PC-3 (cell line): ENCODE measurements around the gene AMN. TPM values are rescaled to one million over a fixed set of nuclear protein-coding genes. Genes with fewer than 3 reads are reported as not detected.

ENCODE experiments used
- ATAC-seq: fragments of 200-7000 bp; cut with Tn5 transposase; 2 replicates; pipeline ENCODE4 v1.9.1; 2020; ENCODE audit warnings: mild to moderate bottlenecking, moderate library complexity
- BruUV-seq: library from RNA; stranded (reverse); fragments of 400-500 nt; replicated peaks from 2 replicates; lab custom pipeline; 2021; lab: Mats Ljungman, UMichigan
- CTCF ChIA-PET: fragments of 300-600 bp; sonication (Branson Sonifier 250); formaldehyde crosslinking; loops from one replicate; lab custom pipeline; 2022; ENCODE audit warnings: antibody characterized with exemption; lab: Charles Lee
- POLR2A ChIA-PET: fragments of 300-600 bp; sonication (Branson Sonifier 250); formaldehyde crosslinking; loops from one replicate; lab custom pipeline; 2022; ENCODE audit warnings: antibody characterized with exemption; ENCODE audit not compliant: unreplicated experiment; lab: Charles Lee
- DNase-seq: peaks from one replicate; pipeline ENCODE4 v3.0.0-alpha.2; 2015
- H2AFZ ChIP-seq: fragments of 300-600 bp; sonication (generic); 2 replicates; pipeline ENCODE4 v1.6.0; 2016; ENCODE audit warnings: antibody characterized with exemption, low read length
- H3F3A ChIP-seq: fragments of 300-600 bp; sonication (generic); one replicate; pipeline ENCODE4 v1.6.0; 2017; ENCODE audit warnings: antibody characterized with exemption, low read length, control low read depth, mild to moderate bottlenecking; ENCODE audit not compliant: unreplicated experiment
- H3K27ac ChIP-seq: fragments of 300-600 bp; sonication (generic); 2 replicates; pipeline ENCODE4 v1.5.1; 2016; ENCODE audit warnings: mild to moderate bottlenecking, low read length
- H3K27me3 ChIP-seq: fragments of 300-600 bp; sonication (generic); 2 replicates; pipeline ENCODE4 v1.6.1; 2016; ENCODE audit warnings: low read length, mixed read lengths
- H3K36me3 ChIP-seq: fragments of 300-600 bp; sonication (generic); 2 replicates; pipeline ENCODE4 v1.6.1; 2016; ENCODE audit warnings: low read depth, mixed run types, low read length, mixed read lengths
- H3K4me1 ChIP-seq: fragments of 300-600 bp; sonication (generic); 2 replicates; pipeline ENCODE4 v1.5.1; 2016; ENCODE audit warnings: low read length; ENCODE audit not compliant: insufficient read depth
- H3K4me2 ChIP-seq: fragments of 300-600 bp; sonication (generic); 2 replicates; pipeline ENCODE4 v1.6.0; 2016; ENCODE audit warnings: low read length
- H3K4me3 ChIP-seq: fragments of 300-600 bp; sonication (generic); 2 replicates; pipeline ENCODE4 v1.5.1; 2016; ENCODE audit warnings: mild to moderate bottlenecking, low read length, mixed read lengths
- H3K79me2 ChIP-seq: fragments of 300-600 bp; sonication (generic); 2 replicates; pipeline ENCODE4 v1.6.1; 2017; ENCODE audit warnings: low read length, mixed read lengths
- H3K9ac ChIP-seq: fragments of 300-600 bp; sonication (generic); 2 replicates; pipeline ENCODE4 v1.6.0; 2016; ENCODE audit warnings: mild to moderate bottlenecking, low read length
- H3K9me2 ChIP-seq: fragments of 300-600 bp; sonication (generic); replicated peaks from 2 replicates; pipeline ENCODE4 v1.6.1; 2016; ENCODE audit warnings: mixed run types, low read length, mixed read lengths
- H3K9me3 ChIP-seq: fragments of 300-600 bp; sonication (generic); 2 replicates; pipeline ENCODE4 v1.6.1; 2016; ENCODE audit warnings: low read length, mixed read lengths
- H4K20me1 ChIP-seq: fragments of 300-600 bp; sonication (generic); 2 replicates; pipeline ENCODE4 v1.6.1; 2016; ENCODE audit warnings: low read length, mixed read lengths
- CTCF ChIP-seq: fragments of 300-600 bp; sonication (generic); conservative IDR thresholded peaks from 2 replicates; pipeline ENCODE4 v1.5.1; 2017; ENCODE audit warnings: antibody characterized with exemption, low read depth, mild to moderate bottlenecking, low read length
- EZH2 ChIP-seq: fragments of 300-600 bp; sonication (generic); IDR thresholded peaks from one replicate; pipeline ENCODE4 v1.6.1; 2017; ENCODE audit warnings: antibody characterized with exemption, mild to moderate bottlenecking, low read length; ENCODE audit not compliant: unreplicated experiment
- EZH2phosphoT487 ChIP-seq: fragments of 300-600 bp; sonication (generic); IDR thresholded peaks from 2 replicates; pipeline ENCODE4 v1.6.1; 2018; ENCODE audit warnings: mild to moderate bottlenecking, antibody characterized with exemption, low read length, borderline replicate concordance
- intact Hi-C: fragments of 100-400 bp; cut with micrococcal nuclease; formaldehyde crosslinking; loops from 2 replicates; pipeline ENCODE4 v1.9.0; 2023
- total RNA-seq: library from RNA; depleted of rRNA; stranded (reverse); fragments of >200 nt; gene quantifications from 2 replicates; pipeline ENCODE4 v1.2.3, GENCODE V29; 2014

The AMN gene
- total RNA-seq, 1 experiment from 2014 or later, result not detected

GRCh38 chr14:102913341-102914211, 8.9 kb upstream of the AMN start:
- TF ChIP-seq EZH2 (no peak), EZH2phosphoT487 (no peak), CTCF (no peak)
- no peak for DNase-seq
- Histone ChIP-seq H3K9ac (no peak overlapping the region), H3K4me3 (no peak overlapping the region), H3K9me3 (no peaks in the 10 kb centered on the region), H3K4me1 (no peaks in the 10 kb centered on the region), H3K27me3 (no peaks in the 10 kb centered on the region), H3K36me3 (no peaks in the 10 kb centered on the region), H3K79me2 (no peaks in the 10 kb centered on the region), H3F3A (no peaks in the 10 kb centered on the region), H3K4me2 (no peak overlapping the region), H3K27ac (no peak overlapping the region), H3K9me2 (no peaks in the 10 kb centered on the region), H4K20me1 (no peaks in the 10 kb centered on the region), H2AFZ (no peak overlapping the region)
- no peak for ATAC-seq
- POLR2A ChIA-PET, result no interaction called here
- no TSS peak for BruUV-seq
- CTCF ChIA-PET, result no interaction called here
- intact Hi-C loops, result loop anchor here (10.0 kb wide), 1 partner anchor 139 kb away; the partner anchor contains the start of gene TRAF3

GRCh38 chr14:102914474-102915291, 7.8 kb upstream of the AMN start:
- CTCF ChIA-PET, result no interaction called here
- BruUV-seq, result no TSS peak

More at GRCh38 chr14:102914474-102915291, 7.8 kb upstream of the AMN start:
- no peak overlapping the region for H3K9ac ChIP-seq
- no peaks in the 10 kb centered on the region for H3K27me3 ChIP-seq
- no peaks in the 10 kb centered on the region for H3K36me3 ChIP-seq
- H3K27ac ChIP-seq, result no peak overlapping the region
- intact Hi-C loops, result loop anchor here (10.0 kb wide), 1 partner anchor 140 kb away; the partner anchor contains the start of gene TRAF3
- DNase-seq (no peak), ATAC-seq (no peak)
- no peak overlapping the region for H3K4me2 ChIP-seq
- H4K20me1 ChIP-seq, result no peaks in the 10 kb centered on the region
- H3K4me1 ChIP-seq, result no peaks in the 10 kb centered on the region
- no peak overlapping the region for H3K4me3 ChIP-seq
- H3F3A ChIP-seq, result no peaks in the 10 kb centered on the region
- no peaks in the 10 kb centered on the region for H3K9me2 ChIP-seq
- no peaks in the 10 kb centered on the region for H3K79me2 ChIP-seq
- H2AFZ ChIP-seq, result no peak overlapping the region
- no peaks in the 10 kb centered on the region for H3K9me3 ChIP-seq
- POLR2A ChIA-PET, result no interaction called here
- TF ChIP-seq EZH2, result no peak
- no peak for TF ChIP-seq EZH2phosphoT487
- TF ChIP-seq CTCF, result no peak
